H1 (cell line): ENCODE results near the gene LCN15. TPM values are rescaled to one million over a fixed set of nuclear protein-coding genes. Genes with fewer than 3 reads are reported as not detected.

Experiments
- CTCF ChIA-PET: fragments of 300-600 bp; sonication (Branson Sonifier 250); formaldehyde crosslinking; loops from one replicate; lab custom pipeline; 2021; ENCODE audit not compliant: partially characterized antibody; lab: Charles Lee
- POLR2A ChIA-PET: fragments of 300-600 bp; sonication (Branson Sonifier 250); formaldehyde crosslinking; loops from one replicate; lab custom pipeline; 2021; ENCODE audit warnings: inconsistent platforms; ENCODE audit not compliant: partially characterized antibody; lab: Charles Lee
- DNase-seq, 2 experiments: peaks; one replicate each; pipeline versions ENCODE4 v3.0.0 to v3.0.0-alpha.2; 2010 to 2022; ENCODE audit warnings: low spot score in 2 of 2, low read depth in 1 of 2, mixed read lengths in 1 of 2
- FAIRE-seq: peaks from 2 replicates; lab custom pipeline; 2011; peaks lifted over from hg19 to GRCh38; lab: Jason Lieb, UNC
- H2AFZ ChIP-seq: 2 replicates; pipeline ENCODE4 v1.8.1; 2012; ENCODE audit warnings: low read length, inconsistent platforms
- H2AK5ac ChIP-seq: 2 replicates; pipeline ENCODE4 v1.6.1; 2013; ENCODE audit warnings: low read depth, low read length
- H2BK120ac ChIP-seq: replicated peaks from 2 replicates; pipeline ENCODE3; 2013; ENCODE audit warnings: low read depth, low read length, inconsistent platforms
- H2BK12ac ChIP-seq: 2 replicates; pipeline ENCODE4 v1.6.1; 2013; ENCODE audit warnings: low read depth, low read length
- H2BK15ac ChIP-seq: 2 replicates; pipeline ENCODE4 v1.6.1; 2013; ENCODE audit warnings: low read length
- H2BK20ac ChIP-seq: 2 replicates; pipeline ENCODE4 v1.6.1; 2013; ENCODE audit warnings: low read length
- H2BK5ac ChIP-seq: 2 replicates; pipeline ENCODE4 v1.6.1; 2013; ENCODE audit warnings: low read depth, low read length
- H3K14ac ChIP-seq: 2 replicates; pipeline ENCODE4 v1.6.1; 2013; ENCODE audit warnings: inconsistent platforms; ENCODE audit not compliant: insufficient read length
- H3K18ac ChIP-seq: 2 replicates; pipeline ENCODE4 v1.6.1; 2013; ENCODE audit warnings: low read length; ENCODE audit errors: extremely low read depth
- H3K23ac ChIP-seq: 2 replicates; pipeline ENCODE4 v1.6.1; 2013; ENCODE audit warnings: inconsistent platforms; ENCODE audit not compliant: insufficient read length
- H3K23me2 ChIP-seq: 2 replicates; pipeline ENCODE4 v1.6.1; 2013; ENCODE audit warnings: low read depth, low read length
- H3K27ac ChIP-seq: 2 replicates; pipeline ENCODE4 v1.6.1; 2011; ENCODE audit warnings: low read depth, low read length, inconsistent platforms
- H3K27me3 ChIP-seq, 4 experiments: replicated peaks in 1 of 4; 1 replicate in 1 of 4; 2 replicates in 3 of 4; pipeline versions ENCODE4 v1.6.1 to v1.8.1; 2011 to 2013; ENCODE audit warnings: low read length in 3 of 4, mild to moderate bottlenecking in 3 of 4, inconsistent platforms in 2 of 4, mixed read lengths in 2 of 4, moderate library complexity in 1 of 4; ENCODE audit not compliant: control insufficient read depth in 3 of 4, insufficient read depth in 3 of 4; ENCODE audit errors: extremely low read depth in 1 of 4
- H3K36me3 ChIP-seq, 4 experiments: 2 replicates each; pipeline versions ENCODE4 v1.6.1 to v1.8.1; 2011 to 2013; ENCODE audit warnings: mild to moderate bottlenecking in 4 of 4, low read length in 3 of 4, moderate library complexity in 2 of 4, control low read depth in 1 of 4, inconsistent platforms in 1 of 4; ENCODE audit not compliant: insufficient read depth in 4 of 4, control insufficient read depth in 2 of 4
- H3K4ac ChIP-seq: replicated peaks from 2 replicates; pipeline ENCODE3; 2013; ENCODE audit warnings: low read length, low read depth, mixed read lengths, inconsistent platforms; ENCODE audit not compliant: insufficient read length
- H3K4me1 ChIP-seq, 4 experiments: replicated peaks in 1 of 4; 1 replicate in 1 of 4; 2 replicates in 3 of 4; pipeline versions ENCODE4 v1.6.1 to v1.8.1; 2011 to 2013; ENCODE audit warnings: low read length in 3 of 4, inconsistent platforms in 2 of 4, mixed read lengths in 1 of 4; ENCODE audit not compliant: insufficient read depth in 4 of 4, control insufficient read depth in 3 of 4
- H3K4me2 ChIP-seq, 2 experiments: 2 replicates each; pipeline versions ENCODE4 v1.6.1 to v1.8.1; 2011 to 2013; ENCODE audit warnings: low read depth in 2 of 2, low read length in 2 of 2, control low read depth in 1 of 2, inconsistent platforms in 1 of 2, mild to moderate bottlenecking in 1 of 2; ENCODE audit not compliant: insufficient read depth in 1 of 2
- H3K4me3 ChIP-seq, 4 experiments: fragments of 200-600, 300-600 bp in 1 of 4; sonication (generic), shearing (Covaris generic), sonication (Bioruptor Twin) in 1 of 4; 2 replicates each; pipeline versions ENCODE4 v1.5.1 to v1.8.1; 2011 to 2016; ENCODE audit warnings: low read length in 4 of 4, low read depth in 3 of 4, control low read depth in 2 of 4, inconsistent platforms in 2 of 4, mild to moderate bottlenecking in 2 of 4, mixed read lengths in 1 of 4, moderate library complexity in 1 of 4; ENCODE audit not compliant: insufficient read depth in 2 of 4; ENCODE audit errors: extremely low read depth in 1 of 4
- H3K56ac ChIP-seq: replicated peaks from 2 replicates; pipeline ENCODE3; 2013; ENCODE audit warnings: low read depth, mild to moderate bottlenecking, mixed read lengths, low read length, inconsistent platforms; ENCODE audit not compliant: insufficient read length
- H3K79me1 ChIP-seq: 2 replicates; pipeline ENCODE4 v1.6.1; 2013; ENCODE audit warnings: low read depth, low read length, control low read depth
- H3K79me2 ChIP-seq, 2 experiments: 2 replicates each; pipeline versions ENCODE4 v1.6.1 to v1.8.1; 2012 to 2013; ENCODE audit warnings: low read length in 2 of 2, mild to moderate bottlenecking in 2 of 2, inconsistent platforms in 1 of 2; ENCODE audit not compliant: insufficient read depth in 2 of 2, control insufficient read depth in 1 of 2
- H3K9ac ChIP-seq, 4 experiments: replicated peaks in 1 of 4; 1 replicate in 1 of 4; 2 replicates in 3 of 4; pipeline versions ENCODE4 v1.6.1 to v1.8.1; 2011 to 2013; ENCODE audit warnings: low read depth in 3 of 4, low read length in 3 of 4, control low read depth in 2 of 4, mild to moderate bottlenecking in 2 of 4, moderate library complexity in 2 of 4, inconsistent platforms in 1 of 4; ENCODE audit errors: extremely low read depth in 1 of 4
- H3K9me3 ChIP-seq, 2 experiments: 2 replicates each; pipeline versions ENCODE4 v1.6.1 to v1.8.1; 2012 to 2013; ENCODE audit warnings: mild to moderate bottlenecking in 2 of 2, moderate library complexity in 2 of 2, control low read depth in 1 of 2, inconsistent platforms in 1 of 2, low read depth in 1 of 2, low read length in 1 of 2, mixed read lengths in 1 of 2; ENCODE audit not compliant: insufficient read depth in 2 of 2
- H4K20me1 ChIP-seq, 2 experiments: replicated peaks in 1 of 2; 2 replicates each; pipeline versions ENCODE3 to v1.8.1; 2011 to 2013; ENCODE audit warnings: inconsistent platforms in 2 of 2, low read length in 2 of 2, mild to moderate bottlenecking in 1 of 2; ENCODE audit not compliant: insufficient read depth in 2 of 2, control insufficient read depth in 1 of 2
- H4K5ac ChIP-seq: 2 replicates; pipeline ENCODE4 v1.6.1; 2013; ENCODE audit warnings: low read length, low read depth, mixed read lengths, inconsistent platforms; ENCODE audit not compliant: insufficient read length
- H4K8ac ChIP-seq: 2 replicates; pipeline ENCODE4 v1.8.0; 2013; ENCODE audit warnings: mild to moderate bottlenecking, moderate library complexity, low read length, inconsistent platforms; ENCODE audit not compliant: insufficient read depth; ENCODE audit errors: extremely low read depth
- H4K91ac ChIP-seq: replicated peaks from 2 replicates; pipeline ENCODE3; 2013; ENCODE audit warnings: low read length, mixed read lengths, inconsistent platforms; ENCODE audit not compliant: insufficient read length
- ASH2L ChIP-seq: fragments of 200-600, 300-600 bp; sonication (generic); IDR thresholded peaks from one replicate; pipeline ENCODE4 v1.7.1; 2017; ENCODE audit warnings: low read length
- ATF2 ChIP-seq: IDR thresholded peaks from 2 replicates; pipeline ENCODE4 v1.6.1; 2012; ENCODE audit warnings: low read length, inconsistent platforms
- CEBPB ChIP-seq: IDR thresholded peaks from 2 replicates; pipeline ENCODE4 v1.6.1; 2012; ENCODE audit warnings: low read depth, low read length
- GTF2F1 ChIP-seq: IDR thresholded peaks from 2 replicates; pipeline ENCODE4 v1.6.1; 2012; ENCODE audit warnings: low read depth, low read length, improper control_type of control experiment, borderline replicate concordance
- POU5F1 ChIP-seq: IDR thresholded peaks from 2 replicates; pipeline ENCODE4 v1.6.1; 2011; ENCODE audit warnings: low read depth, mild to moderate bottlenecking, low read length, moderate library complexity
- RAD21 ChIP-seq, 2 experiments: IDR thresholded peaks in 1 of 2; conservative IDR thresholded peaks in 1 of 2; 2 replicates each; pipeline ENCODE4 v1.6.1; 2011; ENCODE audit warnings: low read depth in 2 of 2, low read length in 2 of 2, improper control_type of control experiment in 1 of 2, inconsistent platforms in 1 of 2, mild to moderate bottlenecking in 1 of 2, moderate library complexity in 1 of 2
- RNF2 ChIP-seq: fragments of 200-900, 300-1000 bp; sonication (generic); IDR thresholded peaks from 2 replicates; pipeline ENCODE4 v1.7.1; 2016; ENCODE audit warnings: borderline replicate concordance, low read depth, mild to moderate bottlenecking, antibody characterized with exemption, low read length; ENCODE audit not compliant: poor library complexity, severe bottlenecking; ENCODE audit errors: missing control alignments
- SIN3A ChIP-seq, 2 experiments: IDR thresholded peaks in 1 of 2; conservative IDR thresholded peaks in 1 of 2; 2 replicates each; pipeline ENCODE4 v1.6.1; 2011 to 2012; ENCODE audit warnings: low read length in 2 of 2, improper control_type of control experiment in 1 of 2, low read depth in 1 of 2, mild to moderate bottlenecking in 1 of 2
- TAF7 ChIP-seq: optimal IDR thresholded peaks from 2 replicates; pipeline ENCODE3; 2011; ENCODE audit warnings: low read depth, mild to moderate bottlenecking, inconsistent platforms, low read length, moderate library complexity, borderline replicate concordance
- YY1 ChIP-seq: IDR thresholded peaks from 2 replicates; pipeline ENCODE4 v1.6.1; 2011; ENCODE audit warnings: low read depth, mild to moderate bottlenecking, low read length
- WGBS, 2 experiments: shearing (Covaris generic) in 1 of 2; methylation state at CpG; one replicate each; pipeline versions ENCODE4 v1.1.6 to v1.1.7; 2013 to 2015; ENCODE audit warnings: low lambda C conversion rate in 2 of 2, mixed read lengths in 2 of 2, inconsistent platforms in 1 of 2, low coverage in 1 of 2, missing lambda C conversion rate in 1 of 2; ENCODE audit not compliant: insufficient replicate concordance in 2 of 2, insufficient coverage in 1 of 2, insufficient read length in 1 of 2; ENCODE audit errors: extremely low coverage in 1 of 2, missing lambda C conversion rate in 1 of 2; 5-methylcytosine and 5-hydroxymethylcytosine counted together
- polyA plus RNA-seq, 7 experiments: library from polyadenylated mRNA; depleted of rRNA in 3 of 7; stranded (reverse) in 5 of 7; unstranded in 2 of 7; fragments of >200 nt in 5 of 7; fragments of 200-250 nt in 2 of 7; gene quantifications; 1 replicate in 5 of 7; 2 replicates in 1 of 7; 4 replicates in 1 of 7; pipeline versions ENCODE4 v1.2.1 to v1.2.3, GENCODE V29; 2011 to 2013; ENCODE audit warnings: missing spikeins in 2 of 7, mixed read lengths in 2 of 7
- total RNA-seq: library from RNA; stranded (reverse); fragmentation: NEBNext Ultra II Directional; extraction: Animal tissue kit (Norgen Biotek cat#: 25700); gene quantifications from 2 replicates; pipeline ENCODE4 v1.2.1, GENCODE V29; 2021

LCN15 gene
- total and polyA plus RNA-seq, 2 of the 8 experiments (the other 6 are each of a cell fraction or from before 2014, with no cell fraction given), result 0.08 to 0.47 TPM

GRCh38 chr9:136746621-136747020 lies 17.7 kb downstream of the LCN15 start:
- DNase-seq (no peak), FAIRE-seq (no peak)
- Histone ChIP-seq H2BK120ac (no peak overlapping the region), H3K27ac (no peak overlapping the region), H3K36me3 (no peaks in the 10 kb centered on the region), H2AFZ (no peak overlapping the region), H3K9me3 (peaks cover 0 to 3% of the 10 kb centered on the region in 2 experiments; a peak in 1 of 4 replicates), H3K56ac (no peak overlapping the region), H3K4ac (no peak overlapping the region), H3K4me3 (no peak overlapping the region), H4K8ac (peak overlapping the region; percentile 25; the same call in 1 of the 2 replicates), H2BK15ac (no peak overlapping the region), H3K23me2 (no peaks in the 10 kb centered on the region; the same call in 1 of the 2 replicates), H3K79me1 (no peaks in the 10 kb centered on the region), H4K91ac (no peak overlapping the region), H4K20me1 (no peaks in the 10 kb centered on the region), H3K27me3 (peaks cover 0 to 4% (median 0%) of the 10 kb centered on the region in 4 experiments; a peak in 2 of 7 replicates), H2BK5ac (no peak overlapping the region), H3K4me2 (no peak overlapping the region), H2AK5ac (no peak overlapping the region), H3K4me1 (peaks cover 0 to 14% (median 8%) of the 10 kb centered on the region in 4 experiments; a peak in 6 of 7 replicates), H4K5ac (no peak overlapping the region), H3K18ac (no peak overlapping the region), H3K79me2 (no peaks in the 10 kb centered on the region), H2BK20ac (no peak overlapping the region), H3K14ac (no peak overlapping the region), H2BK12ac (no peak overlapping the region), H3K23ac (no peak overlapping the region), H3K9ac (no peak overlapping the region)
- CTCF ChIA-PET, result interaction anchor here (2.3 kb wide), 1 partner anchor 75 kb away, joined by 5 read pairs; no protein-coding TSS in a partner anchor
- WGBS, 2 experiments, result 90% methylated on average over 13 of the region's 18 CpGs; no CpG with 5 or more reads in 1 of the 2 experiments
- POLR2A ChIA-PET, result interaction anchor here (11.7 kb wide), 1 partner anchor 17 kb away, joined by 137 read pairs; no protein-coding TSS in a partner anchor
- TF ChIP-seq ATF2 (no peak), TAF7 (no peak), GTF2F1 (no peak), SIN3A (conservative IDR thresholded peaks at IDR 0.05 in 1 of 2, IDR thresholded peaks at IDR 0.05 in 1 of 2; ENCODE audit: low read depth in 1 of 2, low read length in 2 of 2) (no peak), ASH2L (no peak), RNF2 (no peak), RAD21 (IDR thresholded peaks at IDR 0.05 in 1 of 2, conservative IDR thresholded peaks at IDR 0.05 in 1 of 2; ENCODE audit: low read depth in 2 of 2, low read length in 2 of 2) (no peak), CEBPB (no peak), YY1 (no peak), POU5F1 (no peak)
